Mucosa of descending colon (tissue), 3 donors: ENCODE data around the gene C1orf210. TPM values are rescaled to one million over a fixed set of nuclear protein-coding genes. Genes with fewer than 3 reads are reported as not detected.

Experiments
- ATAC-seq: fragments of 200-7000 bp; cut with Tn5 transposase; one replicate; pipeline ENCODE4 v1.9.1; 2020; ENCODE audit warnings: mild to moderate bottlenecking, moderate library complexity
- DNase-seq, 3 donors: peaks; one replicate each; pipeline ENCODE4 v3.0.0-alpha.2; 2020
- H3K36me3 ChIP-seq: fragments of 200-600 bp; one replicate; pipeline ENCODE4 v1.8.0; 2021; ENCODE audit warnings: low read depth, mild to moderate bottlenecking
- H3K4me1 ChIP-seq: fragments of 200-600 bp; one replicate; pipeline ENCODE4 v1.8.0; 2021; ENCODE audit warnings: low read depth, mild to moderate bottlenecking
- H3K4me3 ChIP-seq: fragments of 200-600 bp; one replicate; pipeline ENCODE4 v1.8.0; 2021; ENCODE audit warnings: mild to moderate bottlenecking
- H3K9me3 ChIP-seq: fragments of 200-600 bp; one replicate; pipeline ENCODE4 v1.8.0; 2021; ENCODE audit warnings: mild to moderate bottlenecking
- CTCF ChIP-seq: fragments of 200-600 bp; IDR thresholded peaks from one replicate; pipeline ENCODE4 v1.8.0; 2022; ENCODE audit warnings: antibody characterized with exemption, mild to moderate bottlenecking
- intact Hi-C, 2 donors: fragments of 100-400 bp; cut with DNase I in 1 of 2; cut with micrococcal nuclease in 1 of 2; formaldehyde crosslinking; loops; one replicate each; pipeline versions ENCODE4 v1.11.0 to v1.11.1; 2022; cut with DNase I, micrococcal nuclease
- total RNA-seq, 3 donors: library from RNA; stranded (reverse); fragmentation: NEBNext Ultra II Directional in 2 of 3; extraction: Animal tissue kit (Norgen Biotek cat#: 25700) in 2 of 3; gene quantifications; one replicate each; pipeline versions ENCODE4 v1.2.1 to v1.2.4, GENCODE V29; 2021 to 2023
- donor health status: DM: no; HTN: no; CAD: no; lungs with moderate emphysema.
- donor health status: DM: no; HTN: no; CAD: no.
- donor health status: DM: no; HTN: yes; CAD: no.

C1orf210 gene
- total RNA-seq, 3 donors from 2014 or later: 33.1 to 102 (median 63.3) TPM

DNA sequence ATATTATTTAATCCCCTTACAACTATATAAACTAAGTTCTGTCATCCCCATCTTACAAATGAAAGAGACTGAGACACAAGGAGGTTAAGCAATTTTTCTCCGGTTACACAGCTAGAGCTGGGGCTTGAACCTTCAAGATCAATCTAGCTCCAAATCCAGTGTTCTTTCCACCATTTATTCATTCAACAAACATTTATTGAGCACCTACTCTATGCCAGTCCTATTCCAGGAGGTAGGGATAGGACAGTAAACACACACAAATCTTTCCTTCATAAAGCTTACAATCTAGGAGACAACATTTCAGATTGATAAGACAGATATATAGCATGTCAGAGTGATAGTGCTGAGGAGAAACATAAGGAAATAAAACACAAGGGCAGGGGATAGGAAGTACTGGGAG is 18.5 kb downstream of the C1orf210 start:
- intact Hi-C loops: no loop called here
- no peak for ATAC-seq

GRCh38 chr1:43265431-43265830 is 19.9 kb downstream of the C1orf210 start:
- Histone ChIP-seq H3K36me3 (no peaks in the 10 kb centered on the region), H3K4me3 (no peak overlapping the region), H3K9me3 (no peaks in the 10 kb centered on the region), H3K4me1 (no peaks in the 10 kb centered on the region)
- DNase-seq (no peak), ATAC-seq (no peak)
- intact Hi-C loops: no loop called here
- no peak for TF ChIP-seq CTCF

More for the DNA sequence above, 18.5 kb downstream of the C1orf210 start:
- H3K9me3 ChIP-seq: no peaks in the 10 kb centered on the region
- DNase-seq: no peak
- no peak for TF ChIP-seq CTCF
- H3K4me1 ChIP-seq: peaks cover 9% of the 10 kb centered on the region
- H3K36me3 ChIP-seq: no peaks in the 10 kb centered on the region
- H3K4me3 ChIP-seq: no peak overlapping the region

- peaks cover 3% of the 10 kb centered on the region for H3K9me3 ChIP-seq
- H3K4me3 ChIP-seq: no peak overlapping the region
- ATAC-seq: no peak
- no peak for TF ChIP-seq CTCF
- H3K4me1 ChIP-seq: peaks cover 10% of the 10 kb centered on the region
- intact Hi-C loops: no loop called here
- DNase-seq: no peak
- no peaks in the 10 kb centered on the region for H3K36me3 ChIP-seq
These were observed 27.0 kb downstream of the C1orf210 start for GRCh38 chr1:43258370-43258769.

DNA sequence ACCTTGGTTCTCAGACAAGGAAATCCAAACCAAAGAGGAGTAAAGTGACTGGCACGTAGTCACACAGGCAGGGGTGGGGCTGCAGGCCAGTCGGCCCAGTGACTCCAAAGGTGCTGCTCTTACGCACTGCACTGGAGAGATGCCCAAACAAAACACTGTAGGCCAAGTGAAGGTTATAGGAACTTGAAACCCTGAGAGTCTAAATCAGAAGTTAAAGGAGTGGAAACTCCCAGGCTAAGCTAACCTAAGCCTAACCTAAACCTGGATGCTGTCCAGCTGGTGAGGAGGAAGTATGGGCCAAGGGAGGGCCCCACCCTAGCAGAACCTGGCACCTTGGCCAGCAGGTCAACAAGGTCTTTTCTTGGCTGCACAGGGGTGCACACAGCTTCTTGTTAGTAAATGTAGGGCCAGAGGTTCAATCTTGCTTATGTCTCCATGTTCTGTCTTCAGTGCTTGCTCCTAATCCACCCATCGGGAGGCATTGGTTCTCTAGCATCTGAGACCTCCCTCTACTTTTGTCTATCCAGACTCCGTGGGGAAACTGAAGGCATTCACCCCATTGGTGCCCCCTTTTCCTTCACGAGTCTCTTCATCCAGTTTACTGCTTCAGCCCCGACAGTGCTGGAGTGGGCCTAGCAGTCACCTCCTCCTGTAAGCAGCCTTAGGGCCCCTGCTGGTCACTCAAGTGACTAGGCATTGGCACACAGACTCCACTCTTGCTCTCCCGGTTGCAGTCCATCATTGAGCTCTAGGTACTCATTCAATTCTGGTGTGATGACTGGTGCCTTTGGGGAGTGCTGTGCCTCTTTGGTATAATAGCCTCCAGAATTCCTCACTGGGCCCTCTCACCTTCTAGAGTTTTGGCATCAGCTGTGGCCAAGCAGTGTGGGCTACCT is 28.5 kb downstream of the C1orf210 start:
- intact Hi-C loops: no loop called here
- peak; percentile 76 to 87 (median 79) for DNase-seq
- peak; percentile 98 for ATAC-seq
- Histone ChIP-seq H3K9me3 (peaks cover 3% of the 10 kb centered on the region), H3K4me3 (no peak overlapping the region), H3K4me1 (peaks cover 10% of the 10 kb centered on the region), H3K36me3 (no peaks in the 10 kb centered on the region)
- TF ChIP-seq CTCF: no peak

- H3K4me1 ChIP-seq: peaks cover 10% of the 10 kb centered on the region
- H3K4me3 ChIP-seq: no peak overlapping the region
- H3K36me3 ChIP-seq: no peaks in the 10 kb centered on the region
- peaks cover 3% of the 10 kb centered on the region for H3K9me3 ChIP-seq
- no peak for DNase-seq
- ATAC-seq: no peak
- intact Hi-C loops: no loop called here
- no peak for TF ChIP-seq CTCF
These were observed 29.8 kb downstream of the C1orf210 start for GRCh38 chr1:43255438-43256210.
